Measurements from ENCODE around the gene TBC1D7. TPM values are rescaled to one million over a fixed set of nuclear protein-coding genes. Genes with fewer than 3 reads are reported as not detected.

Gene TBC1D7
- polyA plus RNA-seq, 1 donor from 2014 or later, result 67.9 TPM

DNA sequence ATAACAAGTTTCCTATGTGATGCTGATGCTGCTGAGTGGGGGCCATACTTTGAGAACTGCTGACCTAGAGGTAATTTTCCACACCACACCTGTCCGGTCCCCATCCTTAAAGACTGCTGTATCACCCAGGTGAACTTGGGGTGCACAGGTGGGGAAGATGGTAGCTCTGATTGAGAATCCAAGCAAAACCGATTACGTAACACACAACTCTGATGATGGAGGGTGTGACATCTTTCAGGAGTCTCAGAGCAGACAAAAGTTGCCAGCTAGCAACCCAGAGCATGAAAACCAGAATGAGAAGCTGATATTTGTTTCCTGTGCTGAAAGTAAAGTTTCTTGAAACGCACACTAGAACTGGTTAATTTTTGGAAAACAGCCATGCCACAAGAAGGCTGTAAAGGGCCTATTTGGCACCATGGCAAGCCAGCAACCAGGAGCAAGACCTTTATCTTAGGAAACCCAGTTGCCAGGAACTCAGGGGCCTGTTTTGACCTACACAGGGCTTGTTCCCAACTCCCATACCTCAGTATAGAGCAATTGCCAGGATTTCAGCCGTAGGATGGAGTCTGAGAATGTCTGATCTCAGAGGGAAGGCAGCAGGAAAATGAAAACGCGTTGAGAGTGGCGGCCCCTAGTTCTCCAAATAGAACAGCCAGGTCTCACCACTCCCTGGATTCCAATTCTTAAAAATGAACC, 21.6 kb upstream of the TBC1D7 start:
- H3K9me2 ChIP-seq (ENCODE audit: insufficient read depth, low read length), result no peaks in the 10 kb centered on the region
- H3K27ac ChIP-seq (ENCODE audit: low read length), result no peak overlapping the region
- no peaks in the 10 kb centered on the region for H3K27me3 ChIP-seq (ENCODE audit: insufficient read depth, low read depth, low read length)
- H2AFZ ChIP-seq (ENCODE audit: low read depth, low read length), result no peak overlapping the region
- H3K9ac ChIP-seq (ENCODE audit: low read length), result no peak overlapping the region
- H3K36me3 ChIP-seq (ENCODE audit: insufficient read depth, low read length), result no peaks in the 10 kb centered on the region
- no peak overlapping the region for H3K4me2 ChIP-seq (ENCODE audit: low read length)
- TF ChIP-seq, protein P1, sequence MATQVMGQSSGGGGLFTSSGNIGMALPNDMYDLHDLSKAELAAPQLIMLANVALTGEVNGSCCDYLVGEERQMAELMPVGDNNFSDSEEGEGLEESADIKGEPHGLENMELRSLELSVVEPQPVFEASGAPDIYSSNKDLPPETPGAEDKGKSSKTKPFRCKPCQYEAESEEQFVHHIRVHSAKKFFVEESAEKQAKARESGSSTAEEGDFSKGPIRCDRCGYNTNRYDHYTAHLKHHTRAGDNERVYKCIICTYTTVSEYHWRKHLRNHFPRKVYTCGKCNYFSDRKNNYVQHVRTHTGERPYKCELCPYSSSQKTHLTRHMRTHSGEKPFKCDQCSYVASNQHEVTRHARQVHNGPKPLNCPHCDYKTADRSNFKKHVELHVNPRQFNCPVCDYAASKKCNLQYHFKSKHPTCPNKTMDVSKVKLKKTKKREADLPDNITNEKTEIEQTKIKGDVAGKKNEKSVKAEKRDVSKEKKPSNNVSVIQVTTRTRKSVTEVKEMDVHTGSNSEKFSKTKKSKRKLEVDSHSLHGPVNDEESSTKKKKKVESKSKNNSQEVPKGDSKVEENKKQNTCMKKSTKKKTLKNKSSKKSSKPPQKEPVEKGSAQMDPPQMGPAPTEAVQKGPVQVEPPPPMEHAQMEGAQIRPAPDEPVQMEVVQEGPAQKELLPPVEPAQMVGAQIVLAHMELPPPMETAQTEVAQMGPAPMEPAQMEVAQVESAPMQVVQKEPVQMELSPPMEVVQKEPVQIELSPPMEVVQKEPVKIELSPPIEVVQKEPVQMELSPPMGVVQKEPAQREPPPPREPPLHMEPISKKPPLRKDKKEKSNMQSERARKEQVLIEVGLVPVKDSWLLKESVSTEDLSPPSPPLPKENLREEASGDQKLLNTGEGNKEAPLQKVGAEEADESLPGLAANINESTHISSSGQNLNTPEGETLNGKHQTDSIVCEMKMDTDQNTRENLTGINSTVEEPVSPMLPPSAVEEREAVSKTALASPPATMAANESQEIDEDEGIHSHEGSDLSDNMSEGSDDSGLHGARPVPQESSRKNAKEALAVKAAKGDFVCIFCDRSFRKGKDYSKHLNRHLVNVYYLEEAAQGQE (IDR thresholded peaks at IDR 0.05; ENCODE audit: borderline replicate concordance), result no peak
- TF ChIP-seq RAD21 (conservative IDR thresholded peaks at IDR 0.05) (no peak), MXI1 (conservative IDR thresholded peaks at IDR 0.05; ENCODE audit: poor library complexity, severe bottlenecking) (no peak), TAF1 (IDR thresholded peaks at IDR 0.05; ENCODE audit: low read depth) (no peak), POLR2AphosphoS5 (IDR thresholded peaks at IDR 0.05) (no peak)
- TF ChIP-seq, protein P2, sequence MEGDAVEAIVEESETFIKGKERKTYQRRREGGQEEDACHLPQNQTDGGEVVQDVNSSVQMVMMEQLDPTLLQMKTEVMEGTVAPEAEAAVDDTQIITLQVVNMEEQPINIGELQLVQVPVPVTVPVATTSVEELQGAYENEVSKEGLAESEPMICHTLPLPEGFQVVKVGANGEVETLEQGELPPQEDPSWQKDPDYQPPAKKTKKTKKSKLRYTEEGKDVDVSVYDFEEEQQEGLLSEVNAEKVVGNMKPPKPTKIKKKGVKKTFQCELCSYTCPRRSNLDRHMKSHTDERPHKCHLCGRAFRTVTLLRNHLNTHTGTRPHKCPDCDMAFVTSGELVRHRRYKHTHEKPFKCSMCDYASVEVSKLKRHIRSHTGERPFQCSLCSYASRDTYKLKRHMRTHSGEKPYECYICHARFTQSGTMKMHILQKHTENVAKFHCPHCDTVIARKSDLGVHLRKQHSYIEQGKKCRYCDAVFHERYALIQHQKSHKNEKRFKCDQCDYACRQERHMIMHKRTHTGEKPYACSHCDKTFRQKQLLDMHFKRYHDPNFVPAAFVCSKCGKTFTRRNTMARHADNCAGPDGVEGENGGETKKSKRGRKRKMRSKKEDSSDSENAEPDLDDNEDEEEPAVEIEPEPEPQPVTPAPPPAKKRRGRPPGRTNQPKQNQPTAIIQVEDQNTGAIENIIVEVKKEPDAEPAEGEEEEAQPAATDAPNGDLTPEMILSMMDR (IDR thresholded peaks at IDR 0.05; ENCODE audit: poor library complexity, severe bottlenecking), result no peak
- H3K9me3 ChIP-seq (ENCODE audit: low read length), result no peaks in the 10 kb centered on the region
- H3F3A ChIP-seq (ENCODE audit: insufficient read depth, low read length, poor library complexity, severe bottlenecking), result no peaks in the 10 kb centered on the region
- H3K4me3 ChIP-seq (ENCODE audit: low read length), result no peak overlapping the region
- no peaks in the 10 kb centered on the region for H3K79me2 ChIP-seq (replicated peaks; ENCODE audit: insufficient read depth, low read length)
- no peaks in the 10 kb centered on the region for H4K20me1 ChIP-seq (ENCODE audit: insufficient read depth)

DNA sequence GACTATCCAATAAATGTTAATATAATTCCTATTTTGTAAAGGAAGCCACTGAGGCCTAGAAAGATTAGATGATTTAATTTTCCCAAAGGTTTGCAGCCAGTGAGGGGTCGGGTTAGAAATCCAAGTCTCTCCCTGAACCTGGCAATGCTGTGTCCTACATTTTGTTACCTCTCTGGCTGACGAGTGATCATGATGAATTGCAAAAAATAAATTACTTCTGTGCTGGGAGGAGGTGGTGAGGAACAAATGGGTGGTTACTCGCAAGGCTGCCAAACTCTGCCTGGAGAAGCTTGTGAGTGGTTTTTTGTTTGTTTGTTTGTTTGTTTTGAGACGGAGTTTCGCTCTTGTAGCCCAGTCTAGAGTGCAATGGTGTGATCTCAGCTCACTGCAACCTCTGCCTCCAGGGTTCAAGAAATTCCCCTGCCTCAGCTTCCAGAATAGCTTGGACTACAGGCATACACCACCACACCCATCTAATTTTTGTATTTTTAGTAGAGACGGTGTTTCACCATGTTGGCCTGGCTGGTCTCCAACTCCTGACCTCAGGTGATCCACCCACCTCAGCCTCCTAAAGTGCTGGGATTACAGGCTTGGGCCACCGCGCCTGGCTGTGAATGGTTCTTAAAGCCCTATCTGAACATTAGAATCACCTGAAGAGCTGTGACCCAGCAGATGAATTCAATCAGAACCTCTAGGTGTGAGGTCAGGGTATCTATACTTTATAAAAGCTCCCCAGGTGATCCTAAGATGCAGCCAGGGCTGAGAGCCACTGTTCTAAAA, 20.2 kb upstream of the TBC1D7 start:
- Histone ChIP-seq H3K4me2 (ENCODE audit: low read length) (no peak overlapping the region), H4K20me1 (ENCODE audit: insufficient read depth) (no peaks in the 10 kb centered on the region), H3K4me3 (ENCODE audit: low read length) (no peak overlapping the region), H3K9ac (ENCODE audit: low read length) (no peak overlapping the region), H3K9me2 (ENCODE audit: insufficient read depth, low read length) (no peaks in the 10 kb centered on the region), H3K36me3 (ENCODE audit: insufficient read depth, low read length) (no peaks in the 10 kb centered on the region), H3K27ac (ENCODE audit: low read length) (no peak overlapping the region), H3K9me3 (ENCODE audit: low read length) (no peaks in the 10 kb centered on the region), H2AFZ (ENCODE audit: low read depth, low read length) (no peak overlapping the region), H3K79me2 (replicated peaks; ENCODE audit: insufficient read depth, low read length) (no peaks in the 10 kb centered on the region), H3K27me3 (ENCODE audit: insufficient read depth, low read depth, low read length) (no peaks in the 10 kb centered on the region), H3F3A (ENCODE audit: insufficient read depth, low read length, poor library complexity, severe bottlenecking) (no peaks in the 10 kb centered on the region)
- TF ChIP-seq RAD21 (conservative IDR thresholded peaks at IDR 0.05) (no peak), SMC3 (conservative IDR thresholded peaks at IDR 0.05; ENCODE audit: poor library complexity) (no peak), MXI1 (conservative IDR thresholded peaks at IDR 0.05; ENCODE audit: poor library complexity, severe bottlenecking) (no peak), POLR2AphosphoS5 (IDR thresholded peaks at IDR 0.05) (no peak), EP300 (conservative IDR thresholded peaks at IDR 0.05; ENCODE audit: poor library complexity, severe bottlenecking) (no peak), TAF1 (IDR thresholded peaks at IDR 0.05; ENCODE audit: low read depth) (no peak)
